ENCODE data around the gene PIGZ. TPM values are rescaled to one million over a fixed set of nuclear protein-coding genes. Genes with fewer than 3 reads are reported as not detected.

Gene PIGZ
- total and polyA plus RNA-seq, 10 donors: 2.0 to 5.1 (median 2.5) TPM

- H3K27ac ChIP-seq: no peak overlapping the region
- H3K4me3 ChIP-seq: no peak overlapping the region
- H3K9me3 ChIP-seq: no peaks in the 10 kb centered on the region
- no peak for DNase-seq
- WGBS, 5 donors: 62 to 86% (median 81%) methylated on average over 10 of the region's 10 CpGs
- no peaks in the 10 kb centered on the region for H3K36me3 ChIP-seq
- H3K27me3 ChIP-seq (replicated peaks in 1 of 7): peaks cover 0 to 3% (median 0%) of the 10 kb centered on the region in 7 donors
- peaks cover 0 to 16% (median 8%) of the 10 kb centered on the region in 6 donors for H3K4me1 ChIP-seq
- TF ChIP-seq CTCF (IDR thresholded peaks at IDR 0.05 in 8 of 11, conservative IDR thresholded peaks at IDR 0.05 in 3 of 11) (no peak), POLR2AphosphoS5 (IDR thresholded peaks at IDR 0.05) (no peak), POLR2A (IDR thresholded peaks at IDR 0.05) (no peak)
- intact Hi-C loops (cut with DNase I; ENCODE audit: low total_unique reads): loop anchor here (10.0 kb wide), 1 partner anchor 118 kb away; no protein-coding TSS in a partner anchor
These were observed 5.6 kb downstream of the PIGZ start for GRCh38 chr3:196962930-196963630.

GRCh38 chr3:196962108-196962929 lies 6.3 kb downstream of the PIGZ start:
- Histone ChIP-seq H3K36me3 (no peaks in the 10 kb centered on the region), H3K4me1 (peaks cover 0 to 8% (median 2%) of the 10 kb centered on the region in 6 donors), H3K27me3 (replicated peaks in 1 of 7) (no peaks in the 10 kb centered on the region), H3K27ac (no peak overlapping the region), H3K9me3 (no peaks in the 10 kb centered on the region), H3K4me3 (no peak overlapping the region)
- TF ChIP-seq POLR2AphosphoS5 (IDR thresholded peaks at IDR 0.05) (no peak), POLR2A (IDR thresholded peaks at IDR 0.05) (no peak), CTCF (IDR thresholded peaks at IDR 0.05 in 8 of 11, conservative IDR thresholded peaks at IDR 0.05 in 3 of 11) (no peak)
- DNase-seq: no peak
- 69 to 80% (median 71%) methylated on average over 9 of the region's 9 CpGs for WGBS, 5 donors
- intact Hi-C loops (cut with DNase I; ENCODE audit: low total_unique reads): loop anchor here (10.0 kb wide), 1 partner anchor 118 kb away; no protein-coding TSS in a partner anchor

- no peak for DNase-seq
- no peak overlapping the region for H3K27ac ChIP-seq
- 77 to 90% (median 83%) methylated on average over 7 of the region's 7 CpGs for WGBS, 5 donors
- no peaks in the 10 kb centered on the region for H3K4me1 ChIP-seq
- TF ChIP-seq POLR2AphosphoS5 (IDR thresholded peaks at IDR 0.05) (no peak), POLR2A (IDR thresholded peaks at IDR 0.05) (no peak), CTCF (IDR thresholded peaks at IDR 0.05 in 8 of 11, conservative IDR thresholded peaks at IDR 0.05 in 3 of 11) (no peak)
- peaks cover 0 to 4% (median 0%) of the 10 kb centered on the region in 6 donors for H3K36me3 ChIP-seq
- no peak overlapping the region for H3K4me3 ChIP-seq
- no peaks in the 10 kb centered on the region for H3K9me3 ChIP-seq
- intact Hi-C loops (cut with DNase I; ENCODE audit: low total_unique reads): no loop called here
- H3K27me3 ChIP-seq (replicated peaks in 1 of 7): no peaks in the 10 kb centered on the region
These were observed 13.8 kb downstream of the PIGZ start for GRCh38 chr3:196954832-196955231.

GRCh38 chr3:196951371-196951770 lies 17.3 kb downstream of the PIGZ start:
- Histone ChIP-seq H3K9me3 (no peaks in the 10 kb centered on the region), H3K4me3 (no peak overlapping the region), H3K27me3 (replicated peaks in 1 of 7) (no peaks in the 10 kb centered on the region), H3K4me1 (no peaks in the 10 kb centered on the region), H3K27ac (no peak overlapping the region), H3K36me3 (peaks cover 0 to 10% (median 0%) of the 10 kb centered on the region in 6 donors)
- intact Hi-C loops (cut with DNase I; ENCODE audit: low total_unique reads): no loop called here
- TF ChIP-seq POLR2A (IDR thresholded peaks at IDR 0.05) (no peak), CTCF (IDR thresholded peaks at IDR 0.05 in 8 of 11, conservative IDR thresholded peaks at IDR 0.05 in 3 of 11) (no peak), POLR2AphosphoS5 (IDR thresholded peaks at IDR 0.05) (no peak)
- WGBS, 5 donors: 90 to 98% (median 92%) methylated on average over 2 to 3 of the region's 3 CpGs
- DNase-seq: no peak
